ENCODE data around the gene TTC9.

DNA sequence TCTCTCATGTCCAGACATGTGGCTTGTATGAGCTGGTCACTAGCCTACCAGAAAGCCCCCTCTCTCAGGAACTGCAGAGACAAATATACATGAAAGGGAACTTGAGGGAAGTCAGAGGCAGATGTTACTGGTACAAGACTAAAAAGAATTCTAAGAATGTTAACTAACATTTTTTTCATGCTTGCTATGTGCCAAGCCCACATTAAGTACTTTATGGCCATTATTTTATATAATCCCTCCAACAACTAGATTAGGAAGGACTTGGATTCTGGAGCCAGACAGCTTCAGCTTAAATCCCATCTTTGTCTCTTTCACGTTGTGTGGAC lies 24.6 kb downstream of the TTC9 start:
- TF ChIP-seq, protein P1, sequence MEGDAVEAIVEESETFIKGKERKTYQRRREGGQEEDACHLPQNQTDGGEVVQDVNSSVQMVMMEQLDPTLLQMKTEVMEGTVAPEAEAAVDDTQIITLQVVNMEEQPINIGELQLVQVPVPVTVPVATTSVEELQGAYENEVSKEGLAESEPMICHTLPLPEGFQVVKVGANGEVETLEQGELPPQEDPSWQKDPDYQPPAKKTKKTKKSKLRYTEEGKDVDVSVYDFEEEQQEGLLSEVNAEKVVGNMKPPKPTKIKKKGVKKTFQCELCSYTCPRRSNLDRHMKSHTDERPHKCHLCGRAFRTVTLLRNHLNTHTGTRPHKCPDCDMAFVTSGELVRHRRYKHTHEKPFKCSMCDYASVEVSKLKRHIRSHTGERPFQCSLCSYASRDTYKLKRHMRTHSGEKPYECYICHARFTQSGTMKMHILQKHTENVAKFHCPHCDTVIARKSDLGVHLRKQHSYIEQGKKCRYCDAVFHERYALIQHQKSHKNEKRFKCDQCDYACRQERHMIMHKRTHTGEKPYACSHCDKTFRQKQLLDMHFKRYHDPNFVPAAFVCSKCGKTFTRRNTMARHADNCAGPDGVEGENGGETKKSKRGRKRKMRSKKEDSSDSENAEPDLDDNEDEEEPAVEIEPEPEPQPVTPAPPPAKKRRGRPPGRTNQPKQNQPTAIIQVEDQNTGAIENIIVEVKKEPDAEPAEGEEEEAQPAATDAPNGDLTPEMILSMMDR (conservative IDR thresholded peaks at IDR 0.05; ENCODE audit: low read length) = no peak
- TF ChIP-seq EZH2phosphoT487 (IDR thresholded peaks at IDR 0.05; ENCODE audit: borderline replicate concordance) = no peak

Measured in Loucy (cell line).